Measurements from ENCODE around the gene MCHR1.

The MCHR1 gene

GRCh38 chr22:40691532-40691931 is 12.2 kb downstream of the MCHR1 start:
- H3K27ac ChIP-seq = no peak overlapping the region
- no peak for TF ChIP-seq CTCF (IDR thresholded peaks at IDR 0.05)
- H3K4me3 ChIP-seq = no peak overlapping the region
- no peak for DNase-seq (ENCODE audit: low spot score)

GRCh38 chr22:40694411-40694810 is 15.1 kb downstream of the MCHR1 start:
- DNase-seq (ENCODE audit: low spot score) = no peak
- no peak overlapping the region for H3K4me3 ChIP-seq
- no peak for TF ChIP-seq CTCF (IDR thresholded peaks at IDR 0.05)
- H3K27ac ChIP-seq = no peak overlapping the region

GRCh38 chr22:40701274-40701673 is 22.0 kb downstream of the MCHR1 start:
- Histone ChIP-seq H3K27ac (no peak overlapping the region), H3K4me3 (no peak overlapping the region)
- TF ChIP-seq CTCF (IDR thresholded peaks at IDR 0.05) = no peak
- no peak for DNase-seq (ENCODE audit: low spot score)

- DNase-seq (ENCODE audit: low spot score) = no peak
- no peak for TF ChIP-seq CTCF (IDR thresholded peaks at IDR 0.05)
- no peak overlapping the region for H3K27ac ChIP-seq
- H3K4me3 ChIP-seq = no peak overlapping the region
These were observed 23.9 kb downstream of the MCHR1 start for GRCh38 chr22:40703174-40703573.

GRCh38 chr22:40703736-40704135 is 24.5 kb downstream of the MCHR1 start:
- H3K27ac ChIP-seq = no peak overlapping the region
- no peak for DNase-seq (ENCODE audit: low spot score)

GRCh38 chr22:40705918-40706682 is 26.8 kb downstream of the MCHR1 start:
- no peak for DNase-seq (ENCODE audit: low spot score)
- no peak overlapping the region for H3K4me3 ChIP-seq
- H3K27ac ChIP-seq = no peak overlapping the region
- TF ChIP-seq CTCF (IDR thresholded peaks at IDR 0.05) = no peak

More at GRCh38 chr22:40703736-40704135, 24.5 kb downstream of the MCHR1 start:
- no peak for TF ChIP-seq CTCF (IDR thresholded peaks at IDR 0.05)
- no peak overlapping the region for H3K4me3 ChIP-seq

GRCh38 chr22:40707154-40707553 is 27.9 kb downstream of the MCHR1 start:
- no peak for TF ChIP-seq CTCF (IDR thresholded peaks at IDR 0.05)
- DNase-seq (ENCODE audit: low spot score) = no peak
- H3K27ac ChIP-seq = no peak overlapping the region
- H3K4me3 ChIP-seq = no peak overlapping the region

All from coronary artery (tissue), 2 donors.